ENCODE results near the gene DENND1A. TPM values are rescaled to one million over a fixed set of nuclear protein-coding genes. Genes with fewer than 3 reads are reported as not detected.

DENND1A gene
- total and polyA plus RNA-seq, 7 donors = 12.8 to 33.2 (median 19.2) TPM

- Histone ChIP-seq H3K4me1 (peaks cover 0 to 31% (median 13%) of the 10 kb centered on the region in 4 donors), H3K27ac (no peak within 1 kb of the TSS), H3K27me3 (peaks cover 0 to 28% (median 3%) of the 10 kb centered on the region in 3 donors), H3K4me3 (no peak within 1 kb of the TSS), H3K36me3 (no peaks in the 10 kb centered on the region), H3K9me3 (no peaks in the 10 kb centered on the region)
- WGBS, 2 donors = 49 to 73% methylated on average over 17 of the region's 17 CpGs
- DNase-seq = no peak
- intact Hi-C loops (cut with DNase I) = loop anchor here (10.0 kb wide), 1 partner anchor 341 kb away; no protein-coding TSS in a partner anchor
- TF ChIP-seq POLR2AphosphoS5 (IDR thresholded peaks at IDR 0.05) (no peak), POLR2A (IDR thresholded peaks at IDR 0.05) (no peak), EP300 (IDR thresholded peaks at IDR 0.05) (no peak), CTCF (IDR thresholded peaks at IDR 0.05) (no peak)
Observed at GRCh38 chr9:123355761-123356431, 574.0 kb downstream of the DENND1A start, which contains the start of gene CRB2. TSS of gene CRB2 (plus strand) at chr9:123356197. CDS start at chr9:123356261, 64 bp downstream.

- Histone ChIP-seq H3K4me1 (peaks cover 0 to 23% (median 9%) of the 10 kb centered on the region in 4 donors), H3K27ac (no peak overlapping the region), H3K36me3 (no peaks in the 10 kb centered on the region), H3K27me3 (peaks cover 0 to 28% (median 3%) of the 10 kb centered on the region in 3 donors), H3K4me3 (no peak overlapping the region), H3K9me3 (no peaks in the 10 kb centered on the region)
- WGBS, 2 donors = 53 to 59% methylated on average over 9 of the region's 9 CpGs
- no peak for DNase-seq
- intact Hi-C loops (cut with DNase I) = loop anchor here (1.0 to 10.0 kb wide), 2 partner anchors 30 to 340 kb away; no protein-coding TSS in a partner anchor
- TF ChIP-seq POLR2AphosphoS5 (IDR thresholded peaks at IDR 0.05) (no peak), POLR2A (IDR thresholded peaks at IDR 0.05) (no peak), CTCF (IDR thresholded peaks at IDR 0.05) (no peak), EP300 (IDR thresholded peaks at IDR 0.05) (no peak)
Observed at GRCh38 chr9:123354806-123355508, 575.0 kb downstream of the DENND1A start.

- H3K27me3 ChIP-seq = peaks cover 0 to 28% (median 3%) of the 10 kb centered on the region in 3 donors
- H3K27ac ChIP-seq = no peak overlapping the region
- TF ChIP-seq CTCF (IDR thresholded peaks at IDR 0.05) = peak; percentile 86 to 94 (median 90)
- no peak for TF ChIP-seq POLR2A (IDR thresholded peaks at IDR 0.05)
- no peaks in the 10 kb centered on the region for H3K36me3 ChIP-seq
- peaks cover 0 to 28% (median 13%) of the 10 kb centered on the region in 4 donors for H3K4me1 ChIP-seq
- no peak overlapping the region for H3K4me3 ChIP-seq
- intact Hi-C loops (cut with DNase I) = loop anchor here (1.0 to 10.0 kb wide), 2 partner anchors 31 to 339 kb away; no protein-coding TSS in a partner anchor
- H3K9me3 ChIP-seq = no peaks in the 10 kb centered on the region
- DNase-seq = peak; percentile 81
- 20 to 24% methylated on average over 20 of the region's 20 CpGs for WGBS, 2 donors
Observed at GRCh38 chr9:123353984-123354591, 575.8 kb downstream of the DENND1A start.

- intact Hi-C loops (cut with DNase I) = loop anchor here (10.0 kb wide), 1 partner anchor 338 kb away; no protein-coding TSS in a partner anchor
- 54 to 71% methylated on average over 4 of the region's 4 CpGs for WGBS, 2 donors
- TF ChIP-seq CTCF (IDR thresholded peaks at IDR 0.05) = no peak
- TF ChIP-seq POLR2AphosphoS5 (IDR thresholded peaks at IDR 0.05) = no peak
- TF ChIP-seq POLR2A (IDR thresholded peaks at IDR 0.05) = no peak
- TF ChIP-seq EP300 (IDR thresholded peaks at IDR 0.05) = no peak
Observed at GRCh38 chr9:123353041-123353440, 576.9 kb downstream of the DENND1A start.

More at GRCh38 chr9:123353041-123353440, 576.9 kb downstream of the DENND1A start:
- no peak overlapping the region for H3K27ac ChIP-seq
- H3K4me1 ChIP-seq = peaks cover 0 to 28% (median 13%) of the 10 kb centered on the region in 4 donors
- no peak for DNase-seq
- H3K36me3 ChIP-seq = no peaks in the 10 kb centered on the region
- no peaks in the 10 kb centered on the region for H3K9me3 ChIP-seq
- H3K27me3 ChIP-seq = peaks cover 0 to 28% (median 3%) of the 10 kb centered on the region in 3 donors
- H3K4me3 ChIP-seq = no peak overlapping the region
